GM21737 (cell line): Measurements from ENCODE around the gene TRMT112.

ENCODE experiments used
- ATAC-seq: cut with Tn5 transposase; IDR thresholded peaks from one replicate; pipeline ENCODE4 v1.9.1; 2021; ENCODE audit warnings: mild to moderate bottlenecking, moderate library complexity; ENCODE audit not compliant: unreplicated experiment

The TRMT112 gene

GRCh38 chr11:64352099-64352994, 35.0 kb upstream of the TRMT112 start:
- no peak for ATAC-seq

GRCh38 chr11:64351136-64351631, 33.8 kb upstream of the TRMT112 start:
- ATAC-seq: no peak

- ATAC-seq: no peak
Measured at GRCh38 chr11:64349404-64349803, 32.0 kb upstream of the TRMT112 start.

- no peak for ATAC-seq
Measured at GRCh38 chr11:64349025-64349387, 31.6 kb upstream of the TRMT112 start.

- ATAC-seq: no peak
Measured at GRCh38 chr11:64348383-64349024, 31.1 kb upstream of the TRMT112 start.

GRCh38 chr11:64347193-64347867, 30.0 kb upstream of the TRMT112 start:
- ATAC-seq: no peak

- ATAC-seq: no peak
Measured at GRCh38 chr11:64344787-64345186, 27.4 kb upstream of the TRMT112 start.

- ATAC-seq: no peak
Measured at GRCh38 chr11:64343767-64344559, 26.6 kb upstream of the TRMT112 start.

GRCh38 chr11:64342869-64343745, 25.7 kb upstream of the TRMT112 start:
- ATAC-seq: no peak

GRCh38 chr11:64341851-64342791, 24.8 kb upstream of the TRMT112 start:
- no peak for ATAC-seq

GRCh38 chr11:64341429-64341828, 24.1 kb upstream of the TRMT112 start:
- no peak for ATAC-seq

GRCh38 chr11:64340671-64341335, 23.4 kb upstream of the TRMT112 start:
- peak; percentile 35 for ATAC-seq

GRCh38 chr11:64339754-64340408, 22.5 kb upstream of the TRMT112 start, which contains the start of gene CCDC88B:
TSS of gene CCDC88B (plus strand) at chr11:64340204. CDS start at chr11:64340267, 63 bp downstream.
- ATAC-seq: peak; percentile 55

- no peak for ATAC-seq
Measured at GRCh38 chr11:64339286-64339685, 21.9 kb upstream of the TRMT112 start.

GRCh38 chr11:64338716-64339115, 21.4 kb upstream of the TRMT112 start:
- ATAC-seq: no peak

GRCh38 chr11:64337538-64338249, 20.3 kb upstream of the TRMT112 start:
- ATAC-seq: no peak
